Measurements from ENCODE around the gene UPK1A.
"Not testable (repeated sequence)": the region's sequence is repeated elsewhere in the genome, so short reads cannot be mapped to it uniquely, and the experiment has no call there.

Gene UPK1A

GRCh38 chr19:35689836-35690235 is 23.5 kb downstream of the UPK1A start:
- no peak for DNase-seq (ENCODE audit: low read depth, low spot score)

GRCh38 chr19:35691106-35691505 is 24.8 kb downstream of the UPK1A start:
- not testable (repeated sequence) for DNase-seq (ENCODE audit: low read depth, low spot score)

- DNase-seq (ENCODE audit: low read depth, low spot score), result no peak
Measured at GRCh38 chr19:35692010-35692409, 25.7 kb downstream of the UPK1A start.

- no peak for DNase-seq (ENCODE audit: low read depth, low spot score)
Measured at GRCh38 chr19:35693422-35693821, 27.1 kb downstream of the UPK1A start.

- DNase-seq (ENCODE audit: low read depth, low spot score), result peak; percentile 91
Measured at GRCh38 chr19:35693835-35694599, 27.7 kb downstream of the UPK1A start.

- DNase-seq (ENCODE audit: low read depth, low spot score), result no peak
Measured at GRCh38 chr19:35695895-35696422, 29.6 kb downstream of the UPK1A start.

GRCh38 chr19:35696835-35697234 is 30.5 kb downstream of the UPK1A start:
- DNase-seq (ENCODE audit: low read depth, low spot score), result no peak

- DNase-seq (ENCODE audit: low read depth, low spot score), result peak; percentile 98
Measured at GRCh38 chr19:35702223-35703012, 36.1 kb downstream of the UPK1A start.

GRCh38 chr19:35703343-35703742 is 37.0 kb downstream of the UPK1A start:
- no peak for DNase-seq (ENCODE audit: low read depth, low spot score)

GRCh38 chr19:35704218-35704617 is 37.9 kb downstream of the UPK1A start, which contains the start of gene ZBTB32:
TSS of gene ZBTB32 (plus strand) at chr19:35704558. CDS start at chr19:35714627, 10,069 bp downstream.
- DNase-seq (ENCODE audit: low read depth, low spot score), result peak; percentile 93

- no peak for DNase-seq (ENCODE audit: low read depth, low spot score)
Measured at GRCh38 chr19:35708391-35708790, 42.1 kb downstream of the UPK1A start.

GRCh38 chr19:35710784-35711723 is 44.7 kb downstream of the UPK1A start:
- DNase-seq (ENCODE audit: low read depth, low spot score), result no peak

GRCh38 chr19:35712567-35713505 is 46.5 kb downstream of the UPK1A start:
- no peak for DNase-seq (ENCODE audit: low read depth, low spot score)

- no peak for DNase-seq (ENCODE audit: low read depth, low spot score)
Measured at GRCh38 chr19:35713506-35713850, 47.2 kb downstream of the UPK1A start.

- no peak for DNase-seq (ENCODE audit: low read depth, low spot score)
Measured at GRCh38 chr19:35713904-35714495, 47.7 kb downstream of the UPK1A start.

GRCh38 chr19:35714601-35715354 is 48.5 kb downstream of the UPK1A start:
- peak; percentile 43 for DNase-seq (ENCODE audit: low read depth, low spot score)

GRCh38 chr19:35715355-35715809 is 49.1 kb downstream of the UPK1A start:
- DNase-seq (ENCODE audit: low read depth, low spot score), result no peak

GRCh38 chr19:35715981-35716800 is 49.9 kb downstream of the UPK1A start:
- DNase-seq (ENCODE audit: low read depth, low spot score), result no peak

All from ELF-1 (cell line).